HepG2 (cell line): ENCODE results near the gene DNAAF3. TPM values are rescaled to one million over a fixed set of nuclear protein-coding genes. Genes with fewer than 3 reads are reported as not detected.

Source experiments
- DNMT3B ChIP-seq: conservative IDR thresholded peaks from 2 replicates; pipeline ENCODE4 v1.6.1; 2016; ENCODE audit warnings: missing biosample characterization, control low read depth
- FOXO4 ChIP-seq: sonication (generic); formaldehyde crosslinking; conservative IDR thresholded peaks from 2 replicates; pipeline ENCODE4 v1.8.1; 2023; ENCODE audit warnings: missing genetic modification reagents
- MED13 ChIP-seq: sonication (generic); formaldehyde crosslinking; IDR thresholded peaks from 2 replicates; pipeline ENCODE4 v1.5.0; 2020; ENCODE audit warnings: missing genetic modification reagents
- PATZ1 ChIP-seq: sonication (generic); formaldehyde crosslinking; IDR thresholded peaks from 2 replicates; pipeline ENCODE4 v1.4.0; 2020; ENCODE audit warnings: missing genetic modification reagents
- PHF5A ChIP-seq: IDR thresholded peaks from one replicate; pipeline ENCODE4 v1.6.1; 2018; ENCODE audit warnings: low read depth, missing genetic modification reagents; ENCODE audit not compliant: unreplicated experiment
- SALL1 ChIP-seq: sonication (generic); formaldehyde crosslinking; IDR thresholded peaks from 2 replicates; pipeline ENCODE4 v1.8.0; 2022; ENCODE audit warnings: mild to moderate bottlenecking, missing genetic modification reagents
- ZBTB42 ChIP-seq: sonication (generic); formaldehyde crosslinking; IDR thresholded peaks from 2 replicates; pipeline ENCODE4 v1.5.0; 2020; ENCODE audit warnings: mild to moderate bottlenecking, missing genetic modification reagents
- ZNF160 ChIP-seq: sonication (generic); formaldehyde crosslinking; IDR thresholded peaks from 2 replicates; pipeline ENCODE4 v1.8.0; 2022; ENCODE audit warnings: mild to moderate bottlenecking, inconsistent platforms, missing genetic modification reagents
- ZNF850 ChIP-seq: sonication (generic); formaldehyde crosslinking; conservative IDR thresholded peaks from 2 replicates; pipeline ENCODE4 v1.9.0; 2021; ENCODE audit warnings: mild to moderate bottlenecking, missing genetic modification reagents
- ZSCAN30 ChIP-seq: sonication (generic); formaldehyde crosslinking; IDR thresholded peaks from 2 replicates; pipeline ENCODE4 v1.5.0; 2020; ENCODE audit warnings: mild to moderate bottlenecking, missing genetic modification reagents
- polyA plus RNA-seq, 8 experiments: library from polyadenylated mRNA; depleted of rRNA in 3 of 8; stranded (reverse) in 7 of 8; unstranded in 1 of 8; fragments of >200 nt; fragmentation: Illumina TruSeq in 4 of 8; extraction: Trizol in 4 of 8; gene quantifications; 2 replicates each; pipeline versions ENCODE4 v1.2.1 to v1.2.3, GENCODE V29; 2011 to 2016; ENCODE audit warnings: low read depth in 4 of 8, missing spikeins in 1 of 8, mixed read lengths in 1 of 8; ENCODE audit not compliant: insufficient read depth in 1 of 8
- total RNA-seq, 5 experiments: library from RNA; depleted of rRNA; stranded (reverse); fragments of >200 nt; fragmentation: Illumina TruSeq; extraction: Trizol; gene quantifications; 2 replicates each; pipeline ENCODE4 v1.2.3, GENCODE V29; 2016; ENCODE audit warnings: low read depth in 1 of 5
- TF ChIP-seq, protein P1 (sequence below): sonication (generic); formaldehyde crosslinking; IDR thresholded peaks from 2 replicates; pipeline ENCODE4 v1.4.0; 2020; ENCODE audit warnings: missing genetic modification reagents
- TF ChIP-seq, protein P2 (sequence below), 2 experiments: sonication (generic) in 1 of 2; formaldehyde crosslinking in 1 of 2; IDR thresholded peaks; 2 replicates each; pipeline versions ENCODE4 v1.4.0 to v1.6.1; 2018 to 2020; ENCODE audit warnings: missing genetic modification reagents in 2 of 2, borderline replicate concordance in 1 of 2, low read depth in 1 of 2, mild to moderate bottlenecking in 1 of 2, missing biosample characterization in 1 of 2
- TF ChIP-seq, protein P3 (sequence below): sonication (generic); formaldehyde crosslinking; IDR thresholded peaks from 2 replicates; pipeline ENCODE4 v1.5.1; 2020; ENCODE audit warnings: mild to moderate bottlenecking, missing genetic modification reagents
- TF ChIP-seq, protein P4 (sequence below): sonication (generic); formaldehyde crosslinking; IDR thresholded peaks from 2 replicates; pipeline ENCODE4 v1.4.0; 2020; ENCODE audit warnings: mild to moderate bottlenecking, low read depth, missing genetic modification reagents

Gene DNAAF3
- total and polyA plus RNA-seq, 2 of the 13 experiments (the other 11 are each of a cell fraction or from before 2014, with no cell fraction given) = 0.30 to 0.40 TPM

DNA sequence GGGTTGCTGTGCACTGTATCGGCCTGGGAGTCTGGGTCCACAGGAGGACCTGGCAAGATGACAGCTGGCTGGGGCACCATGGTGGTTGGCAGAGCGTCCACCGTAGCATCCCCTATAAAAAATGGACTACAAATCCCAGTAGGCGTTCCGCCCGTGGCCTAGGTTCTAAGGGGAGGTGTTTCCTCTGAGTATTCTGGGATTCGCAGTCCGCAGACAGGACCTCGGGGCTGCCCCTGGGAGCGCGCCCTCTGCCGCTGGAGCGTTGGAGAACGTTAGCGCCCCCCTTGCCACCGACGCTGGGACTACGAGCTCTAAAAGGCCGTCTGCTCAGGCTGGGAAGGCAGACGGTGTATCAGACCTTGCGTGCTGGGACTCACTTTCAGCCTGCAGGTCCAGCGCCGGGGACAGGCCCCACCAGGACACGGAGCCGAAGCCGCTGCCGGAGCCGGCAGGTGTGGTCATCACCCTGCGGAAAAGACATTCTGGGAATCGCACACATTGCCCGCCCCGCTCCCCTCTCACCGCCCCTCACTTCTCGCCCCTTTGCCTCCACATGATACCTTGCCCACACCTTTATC is 372 bp downstream of the DNAAF3 start (continued):
- TF ChIP-seq, protein P1, sequence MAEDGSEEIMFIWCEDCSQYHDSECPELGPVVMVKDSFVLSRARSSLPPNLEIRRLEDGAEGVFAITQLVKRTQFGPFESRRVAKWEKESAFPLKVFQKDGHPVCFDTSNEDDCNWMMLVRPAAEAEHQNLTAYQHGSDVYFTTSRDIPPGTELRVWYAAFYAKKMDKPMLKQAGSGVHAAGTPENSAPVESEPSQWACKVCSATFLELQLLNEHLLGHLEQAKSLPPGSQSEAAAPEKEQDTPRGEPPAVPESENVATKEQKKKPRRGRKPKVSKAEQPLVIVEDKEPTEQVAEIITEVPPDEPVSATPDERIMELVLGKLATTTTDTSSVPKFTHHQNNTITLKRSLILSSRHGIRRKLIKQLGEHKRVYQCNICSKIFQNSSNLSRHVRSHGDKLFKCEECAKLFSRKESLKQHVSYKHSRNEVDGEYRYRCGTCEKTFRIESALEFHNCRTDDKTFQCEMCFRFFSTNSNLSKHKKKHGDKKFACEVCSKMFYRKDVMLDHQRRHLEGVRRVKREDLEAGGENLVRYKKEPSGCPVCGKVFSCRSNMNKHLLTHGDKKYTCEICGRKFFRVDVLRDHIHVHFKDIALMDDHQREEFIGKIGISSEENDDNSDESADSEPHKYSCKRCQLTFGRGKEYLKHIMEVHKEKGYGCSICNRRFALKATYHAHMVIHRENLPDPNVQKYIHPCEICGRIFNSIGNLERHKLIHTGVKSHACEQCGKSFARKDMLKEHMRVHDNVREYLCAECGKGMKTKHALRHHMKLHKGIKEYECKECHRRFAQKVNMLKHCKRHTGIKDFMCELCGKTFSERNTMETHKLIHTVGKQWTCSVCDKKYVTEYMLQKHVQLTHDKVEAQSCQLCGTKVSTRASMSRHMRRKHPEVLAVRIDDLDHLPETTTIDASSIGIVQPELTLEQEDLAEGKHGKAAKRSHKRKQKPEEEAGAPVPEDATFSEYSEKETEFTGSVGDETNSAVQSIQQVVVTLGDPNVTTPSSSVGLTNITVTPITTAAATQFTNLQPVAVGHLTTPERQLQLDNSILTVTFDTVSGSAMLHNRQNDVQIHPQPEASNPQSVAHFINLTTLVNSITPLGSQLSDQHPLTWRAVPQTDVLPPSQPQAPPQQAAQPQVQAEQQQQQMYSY = no peak
- TF ChIP-seq SALL1 (CRISPR knock-in tag) (peak; percentile 47; the same call in 1 of the 2 replicates), ZNF850 (no peak), MED13 (CRISPR knock-in tag) (no peak), ZBTB42 (no peak), ZNF160 (no peak), ZSCAN30 (CRISPR knock-in tag) (no peak), PHF5A (CRISPR knock-in tag) (peak; percentile 47), DNMT3B (no peak), FOXO4 (CRISPR knock-in tag) (no peak), PATZ1 (CRISPR knock-in tag) (0 out of 2 replicates have a peak, but pooled peaks have one; percentile 15)
- TF ChIP-seq, protein P2, sequence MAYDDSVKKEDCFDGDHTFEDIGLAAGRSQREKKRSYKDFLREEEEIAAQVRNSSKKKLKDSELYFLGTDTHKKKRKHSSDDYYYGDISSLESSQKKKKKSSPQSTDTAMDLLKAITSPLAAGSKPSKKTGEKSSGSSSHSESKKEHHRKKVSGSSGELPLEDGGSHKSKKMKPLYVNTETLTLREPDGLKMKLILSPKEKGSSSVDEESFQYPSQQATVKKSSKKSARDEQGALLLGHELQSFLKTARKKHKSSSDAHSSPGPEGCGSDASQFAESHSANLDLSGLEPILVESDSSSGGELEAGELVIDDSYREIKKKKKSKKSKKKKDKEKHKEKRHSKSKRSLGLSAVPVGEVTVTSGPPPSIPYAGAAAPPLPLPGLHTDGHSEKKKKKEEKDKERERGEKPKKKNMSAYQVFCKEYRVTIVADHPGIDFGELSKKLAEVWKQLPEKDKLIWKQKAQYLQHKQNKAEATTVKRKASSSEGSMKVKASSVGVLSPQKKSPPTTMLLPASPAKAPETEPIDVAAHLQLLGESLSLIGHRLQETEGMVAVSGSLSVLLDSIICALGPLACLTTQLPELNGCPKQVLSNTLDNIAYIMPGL (CRISPR knock-in tag; IDR thresholded peaks at IDR 0.05; ENCODE audit: borderline replicate concordance in 1 of 2, low read depth in 1 of 2) = peak; percentile 52 to 79; a peak in 3 of 4 replicates
- TF ChIP-seq, protein P3, sequence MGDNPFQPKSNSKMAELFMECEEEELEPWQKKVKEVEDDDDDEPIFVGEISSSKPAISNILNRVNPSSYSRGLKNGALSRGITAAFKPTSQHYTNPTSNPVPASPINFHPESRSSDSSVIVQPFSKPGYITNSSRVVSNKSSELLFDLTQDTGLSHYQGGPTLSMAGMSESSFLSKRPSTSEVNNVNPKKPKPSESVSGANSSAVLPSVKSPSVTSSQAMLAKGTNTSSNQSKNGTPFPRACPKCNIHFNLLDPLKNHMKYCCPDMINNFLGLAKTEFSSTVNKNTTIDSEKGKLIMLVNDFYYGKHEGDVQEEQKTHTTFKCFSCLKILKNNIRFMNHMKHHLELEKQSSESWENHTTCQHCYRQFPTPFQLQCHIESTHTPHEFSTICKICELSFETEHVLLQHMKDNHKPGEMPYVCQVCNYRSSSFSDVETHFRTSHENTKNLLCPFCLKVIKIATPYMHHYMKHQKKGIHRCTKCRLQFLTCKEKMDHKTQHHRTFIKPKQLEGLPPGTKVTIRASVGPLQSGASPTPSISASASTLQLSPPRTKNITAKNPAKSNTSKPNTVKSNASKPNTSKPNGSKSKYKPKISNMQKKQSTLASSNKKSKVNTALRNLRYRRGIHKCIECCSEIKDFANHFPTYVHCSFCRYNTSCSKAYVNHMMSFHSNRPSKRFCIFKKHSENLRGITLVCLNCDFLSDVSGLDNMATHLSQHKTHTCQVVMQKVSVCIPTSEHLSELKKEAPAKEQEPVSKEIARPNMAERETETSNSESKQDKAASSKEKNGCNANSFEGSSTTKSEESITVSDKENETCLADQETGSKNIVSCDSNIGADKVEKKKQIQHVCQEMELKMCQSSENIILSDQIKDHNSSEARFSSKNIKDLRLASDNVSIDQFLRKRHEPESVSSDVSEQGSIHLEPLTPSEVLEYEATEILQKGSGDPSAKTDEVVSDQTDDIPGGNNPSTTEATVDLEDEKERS (CRISPR knock-in tag) = 0 out of 2 replicates have a peak, but pooled peaks have one; percentile 20
- TF ChIP-seq, protein P4, sequence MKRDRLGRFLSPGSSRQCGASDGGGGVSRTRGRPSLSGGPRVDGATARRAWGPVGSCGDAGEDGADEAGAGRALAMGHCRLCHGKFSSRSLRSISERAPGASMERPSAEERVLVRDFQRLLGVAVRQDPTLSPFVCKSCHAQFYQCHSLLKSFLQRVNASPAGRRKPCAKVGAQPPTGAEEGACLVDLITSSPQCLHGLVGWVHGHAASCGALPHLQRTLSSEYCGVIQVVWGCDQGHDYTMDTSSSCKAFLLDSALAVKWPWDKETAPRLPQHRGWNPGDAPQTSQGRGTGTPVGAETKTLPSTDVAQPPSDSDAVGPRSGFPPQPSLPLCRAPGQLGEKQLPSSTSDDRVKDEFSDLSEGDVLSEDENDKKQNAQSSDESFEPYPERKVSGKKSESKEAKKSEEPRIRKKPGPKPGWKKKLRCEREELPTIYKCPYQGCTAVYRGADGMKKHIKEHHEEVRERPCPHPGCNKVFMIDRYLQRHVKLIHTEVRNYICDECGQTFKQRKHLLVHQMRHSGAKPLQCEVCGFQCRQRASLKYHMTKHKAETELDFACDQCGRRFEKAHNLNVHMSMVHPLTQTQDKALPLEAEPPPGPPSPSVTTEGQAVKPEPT (CRISPR knock-in tag) = no peak
